IPS DF 4.7 (cell line): Measurements from ENCODE around the gene ZNF407.

Experiments
- DNase-seq: peaks from one replicate; pipeline ENCODE4 v3.0.0-alpha.2; 2013; ENCODE audit warnings: low spot score; ENCODE audit errors: extremely low read depth

The ZNF407 gene

GRCh38 chr18:75003764-75004690, 406.4 kb downstream of the ZNF407 start:
- DNase-seq: no peak

- no peak for DNase-seq
Measured at GRCh38 chr18:75005626-75006025, 408.0 kb downstream of the ZNF407 start.

DNA sequence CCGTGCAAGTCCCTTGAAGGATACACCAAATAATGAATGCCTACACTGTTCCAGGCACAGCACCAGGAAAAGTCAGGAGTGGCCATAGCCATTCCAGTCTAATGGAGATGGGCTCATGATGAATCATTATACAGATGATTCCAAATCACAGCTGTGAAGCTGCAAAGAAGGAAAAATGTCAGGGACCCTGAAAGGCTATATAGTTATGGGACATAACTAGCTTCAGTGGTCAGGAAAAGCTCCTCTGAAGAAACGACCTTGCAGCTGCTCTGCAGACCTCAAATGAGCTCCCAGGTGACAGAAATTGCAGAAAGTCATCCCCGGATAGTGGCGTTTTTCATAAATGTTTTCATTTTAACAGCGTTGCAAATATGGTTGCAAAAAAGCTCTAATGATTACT, 410.5 kb downstream of the ZNF407 start:
- no peak for DNase-seq

DNA sequence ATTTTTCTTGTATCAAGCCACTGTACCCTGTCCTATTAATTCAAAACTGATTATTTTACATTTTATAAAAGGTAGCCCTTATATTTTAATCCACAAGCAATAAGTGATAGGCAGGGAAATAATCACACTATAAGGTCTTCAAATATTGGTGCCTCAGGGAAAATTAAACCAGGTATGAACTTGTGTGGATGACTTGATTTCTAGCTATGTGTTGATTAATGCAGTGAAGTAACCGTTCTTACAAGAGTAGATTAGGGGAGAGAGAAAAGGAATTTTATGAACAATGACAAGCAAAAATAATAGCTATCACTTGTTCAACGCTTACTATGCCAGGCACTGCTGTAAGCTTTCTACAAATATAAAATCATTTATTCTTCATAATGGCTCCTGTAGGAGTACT, 411.6 kb downstream of the ZNF407 start:
- no peak for DNase-seq

DNA sequence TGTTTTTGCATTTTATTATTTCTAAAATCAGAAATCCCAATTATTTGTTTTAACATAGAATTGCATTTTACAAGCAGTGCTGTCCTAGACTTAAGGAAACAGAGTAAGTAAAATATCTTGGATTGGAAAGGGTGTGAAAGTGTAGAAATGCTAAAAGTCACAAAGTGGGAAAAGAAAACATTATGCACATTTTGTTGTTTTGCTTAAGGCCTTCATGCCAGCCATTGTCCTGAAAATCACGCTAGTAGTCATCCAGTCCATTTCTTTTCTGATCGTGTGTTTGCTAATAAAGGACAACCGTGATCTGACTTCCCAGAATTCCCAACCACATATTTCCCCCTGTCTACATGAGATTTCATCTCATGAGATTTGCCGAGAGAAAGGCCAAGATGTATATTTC, 412.2 kb downstream of the ZNF407 start:
- no peak for DNase-seq

- no peak for DNase-seq
Measured at GRCh38 chr18:75010278-75010677, 412.6 kb downstream of the ZNF407 start.

GRCh38 chr18:75010689-75011088, 413.0 kb downstream of the ZNF407 start:
- DNase-seq: no peak

GRCh38 chr18:75016025-75016717, 418.5 kb downstream of the ZNF407 start:
- DNase-seq: no peak

DNA sequence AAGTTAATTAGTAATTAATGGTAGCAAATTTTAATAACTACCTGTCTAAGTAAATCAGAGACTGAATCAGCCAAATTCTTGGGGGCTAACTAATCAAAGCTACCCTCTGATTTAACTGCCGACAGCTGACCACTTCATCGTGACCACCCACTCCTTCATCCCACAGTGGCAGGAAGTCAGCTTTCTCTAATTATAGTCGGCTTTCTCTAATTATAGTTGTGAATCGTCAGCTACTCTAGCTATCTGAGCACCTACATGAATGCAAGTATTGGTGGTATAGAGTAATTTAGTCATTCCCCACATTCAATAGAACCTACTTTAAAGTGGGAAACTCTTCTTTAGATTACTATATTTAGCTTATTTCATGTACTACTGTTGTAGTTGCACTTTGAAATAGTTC, 425.8 kb downstream of the ZNF407 start:
- DNase-seq: no peak

- no peak for DNase-seq
Measured at GRCh38 chr18:75024871-75025270, 427.2 kb downstream of the ZNF407 start.

DNA sequence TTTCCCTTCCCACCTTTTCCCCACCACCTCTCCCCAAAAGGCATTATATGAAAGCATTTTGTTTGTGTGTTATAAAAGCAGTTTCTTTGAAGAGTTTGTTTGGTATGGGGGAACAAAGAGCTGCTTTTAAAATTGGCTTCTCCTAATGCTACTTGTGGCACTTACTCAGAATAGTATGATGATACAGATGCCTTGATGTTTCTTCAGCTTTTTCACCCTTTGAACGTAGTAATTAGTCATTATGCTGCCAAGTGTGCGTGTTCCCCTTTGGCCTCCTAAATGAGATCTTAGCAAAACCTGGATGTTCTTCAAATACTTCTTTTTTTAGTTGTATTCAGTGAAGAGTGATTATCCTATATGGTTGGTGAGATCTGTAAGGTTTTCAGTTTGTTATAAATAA, 427.9 kb downstream of the ZNF407 start:
- DNase-seq: no peak

GRCh38 chr18:75029481-75029880, 431.8 kb downstream of the ZNF407 start:
- DNase-seq: no peak

- DNase-seq: no peak
Measured at GRCh38 chr18:75031717-75032317, 434.1 kb downstream of the ZNF407 start.

DNA sequence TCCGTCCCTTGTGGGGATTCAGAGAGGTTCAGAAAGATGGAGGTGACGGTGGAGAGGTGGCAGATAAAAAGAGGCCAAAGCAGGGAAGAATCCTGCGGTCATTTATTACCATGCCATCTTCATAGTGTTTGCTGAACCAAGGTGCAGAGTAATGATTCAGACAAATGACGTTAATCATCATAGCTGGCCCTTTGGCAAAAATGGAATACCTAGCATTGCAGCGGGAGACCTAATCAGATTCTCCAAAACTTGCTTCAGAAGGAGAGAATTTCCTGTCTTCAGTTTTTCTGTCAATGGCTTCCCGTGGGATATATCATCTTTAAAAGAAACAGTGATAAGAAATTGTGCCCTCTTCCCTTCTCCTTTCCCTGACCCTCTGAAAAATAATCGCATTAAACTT, 435.8 kb downstream of the ZNF407 start:
- no peak for DNase-seq

DNA sequence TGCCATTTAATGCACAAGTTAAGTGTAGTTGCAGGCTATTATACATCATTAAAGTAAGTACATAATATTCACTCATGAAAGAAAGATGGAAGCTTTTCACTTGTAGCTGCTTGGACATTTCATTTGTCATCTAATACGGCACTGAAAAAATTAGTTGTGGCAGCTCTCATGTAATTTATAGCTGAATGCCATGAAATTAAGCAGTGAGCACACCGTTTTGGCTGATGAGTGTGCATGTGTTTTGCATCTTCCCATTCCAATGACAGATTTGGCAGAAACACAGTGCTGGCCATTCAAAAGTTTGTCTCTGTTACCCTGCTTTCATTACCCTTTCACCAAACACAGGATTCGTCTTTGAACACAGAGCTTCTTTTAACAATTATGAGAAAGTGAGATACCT, 437.3 kb downstream of the ZNF407 start:
- DNase-seq: no peak

- no peak for DNase-seq
Measured at GRCh38 chr18:75035928-75036327, 438.3 kb downstream of the ZNF407 start.

DNA sequence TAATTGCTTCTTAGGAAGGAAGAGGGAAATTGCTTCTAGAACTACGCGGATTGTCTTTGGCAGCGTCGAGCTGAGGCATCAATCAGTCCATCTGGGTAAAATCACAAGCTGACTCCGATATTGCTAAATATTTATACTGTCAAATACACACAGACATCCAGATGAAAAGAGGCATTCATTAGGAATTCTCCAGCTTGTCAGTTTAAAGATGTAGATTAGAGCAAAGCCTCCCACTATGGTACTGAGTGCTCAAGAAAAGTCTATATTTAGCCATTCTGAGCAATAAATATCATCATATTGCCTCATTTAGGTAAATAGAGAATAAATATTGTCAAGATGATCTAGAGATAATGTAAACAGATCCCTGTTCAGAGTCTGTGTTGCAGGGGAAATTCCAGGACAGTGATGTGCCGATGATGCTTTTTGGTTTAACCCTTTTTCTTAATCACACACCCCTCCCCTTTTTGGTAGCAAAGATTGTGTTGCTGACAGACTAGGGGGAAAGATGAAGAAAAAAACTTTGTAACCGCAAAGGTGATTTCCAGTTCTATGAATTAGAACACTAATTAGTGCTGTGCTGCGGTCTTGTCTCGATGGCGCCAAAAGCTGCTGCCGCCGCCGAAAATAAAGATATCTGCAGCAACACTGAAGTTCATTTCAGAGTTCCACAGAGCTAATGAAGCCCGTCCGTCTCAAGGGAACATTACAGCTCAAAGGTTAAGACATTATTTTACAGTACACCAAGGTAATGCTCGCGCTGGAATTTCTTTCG, 439.4 kb downstream of the ZNF407 start:
- DNase-seq: no peak

DNA sequence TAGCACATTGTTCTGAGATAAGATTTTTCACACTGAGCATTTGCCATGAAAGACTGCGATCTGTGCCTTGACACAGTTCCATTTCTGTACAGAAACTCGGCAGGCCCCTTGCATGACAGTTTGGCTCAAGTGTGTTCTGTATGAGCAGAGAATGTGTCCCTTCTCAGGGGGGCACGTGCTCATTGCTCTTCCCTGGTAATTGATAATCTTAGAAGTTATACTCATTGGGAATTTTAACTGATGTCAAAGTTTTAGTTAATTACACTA, 440.0 kb downstream of the ZNF407 start:
- no peak for DNase-seq

GRCh38 chr18:75041586-75041985, 443.9 kb downstream of the ZNF407 start:
- DNase-seq: no peak

DNA sequence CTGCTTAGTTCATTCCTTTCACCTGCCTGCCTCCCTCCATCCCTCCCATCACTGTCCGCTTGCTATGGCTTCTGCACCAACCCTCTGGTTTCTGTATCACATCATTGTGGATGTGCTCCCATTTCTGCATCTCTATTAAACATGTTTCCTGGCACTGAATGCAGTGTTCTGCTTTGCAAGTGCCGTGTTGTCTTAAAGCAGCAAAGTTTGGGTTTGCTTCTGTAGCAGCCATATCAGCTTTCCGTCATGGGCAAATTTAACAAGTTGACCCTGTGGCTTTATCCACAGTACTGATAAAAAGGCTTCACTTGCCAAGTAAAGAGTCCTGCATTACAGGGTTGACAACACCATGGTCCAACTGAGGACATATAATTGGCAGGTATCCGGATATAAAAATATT, 445.8 kb downstream of the ZNF407 start:
- no peak for DNase-seq

GRCh38 chr18:75044296-75044695, 446.6 kb downstream of the ZNF407 start:
- DNase-seq: no peak

GRCh38 chr18:75044791-75045190, 447.1 kb downstream of the ZNF407 start:
- DNase-seq: no peak
